ENCODE results near the gene MOGAT3. TPM values are rescaled to one million over a fixed set of nuclear protein-coding genes. Genes with fewer than 3 reads are reported as not detected.
A peak's percentile ranks its signal among the peaks of the same experiment; 100 is the strongest.

The MOGAT3 gene
- total and polyA plus RNA-seq, 4 donors: not detected

DNA sequence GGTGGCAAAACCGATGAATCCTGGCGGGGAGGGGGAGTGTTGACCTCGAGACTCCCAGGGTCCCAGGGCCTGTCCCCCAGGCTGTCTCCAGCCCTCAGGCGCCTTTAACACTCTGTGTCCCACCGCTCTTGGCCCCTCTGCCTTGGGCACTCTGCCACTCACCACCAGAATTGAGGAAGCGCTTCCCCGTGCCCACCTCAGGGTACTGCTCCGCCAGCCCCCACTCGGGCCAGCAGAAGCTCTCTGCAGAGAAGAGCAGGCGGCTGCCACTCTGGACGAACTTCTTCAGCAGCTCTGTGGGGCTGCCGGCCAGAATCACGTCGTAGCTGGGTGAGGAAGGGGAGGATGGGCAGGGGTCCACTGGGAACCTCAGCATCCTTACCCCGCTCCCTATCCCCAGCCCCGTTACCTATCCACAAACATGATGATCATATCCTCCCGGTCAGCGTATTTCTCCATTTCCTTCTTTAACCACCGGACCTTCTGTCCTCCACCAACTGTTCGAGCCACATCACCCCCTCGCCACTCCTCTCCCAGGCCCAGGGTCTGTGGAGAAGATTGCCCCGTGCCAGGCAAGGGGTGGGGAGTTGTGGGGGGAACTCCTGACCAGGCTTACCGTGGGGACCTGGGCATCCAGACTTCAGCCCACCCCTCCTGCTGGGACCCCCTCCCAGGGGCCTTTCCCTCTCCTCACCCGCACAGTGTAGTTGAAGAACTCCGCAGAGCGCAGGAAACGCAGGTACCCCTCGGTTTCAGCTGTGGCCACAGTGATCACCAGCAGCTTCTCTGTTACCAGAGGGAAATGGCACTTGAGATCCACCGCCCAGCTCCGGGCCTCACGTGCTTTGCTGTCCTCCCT, 15.4 kb upstream of the MOGAT3 start:
- Histone ChIP-seq H3K27ac (ENCODE audit: low read depth in 1 of 2, low read length in 1 of 2) (peak overlapping the region in 1 of 2 donors; percentile 26), H3K4me1 (ENCODE audit: control insufficient read depth in 5 of 5, insufficient read depth in 5 of 5, low read length in 5 of 5) (peaks cover 0 to 18% (median 7%) of the 10 kb centered on the region in 5 donors)

DNA sequence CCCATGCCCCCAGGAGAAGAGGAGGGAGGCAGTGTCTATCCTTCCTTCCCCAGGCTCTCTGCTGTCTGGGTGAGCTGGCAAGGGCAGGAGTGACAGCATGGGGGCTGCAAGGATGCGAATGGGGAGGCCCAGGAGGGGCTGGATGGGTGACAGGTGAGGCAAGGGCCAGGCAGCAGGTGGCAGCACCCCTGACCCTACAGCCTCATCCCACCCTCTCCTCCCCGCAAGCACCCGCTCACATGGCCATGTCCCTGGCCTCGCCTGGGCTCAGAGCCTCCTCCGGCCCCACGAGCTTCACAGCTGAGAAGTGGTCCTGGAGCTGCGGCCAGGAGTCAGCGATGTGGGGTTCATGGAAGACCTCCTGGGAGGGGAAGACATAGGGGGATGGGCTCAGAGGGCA, 11.2 kb upstream of the MOGAT3 start:
- no peak overlapping the region for H3K4me3 ChIP-seq
- H3K9ac ChIP-seq (ENCODE audit: insufficient read depth in 1 of 2, low read length in 2 of 2): no peak overlapping the region
- H3K27ac ChIP-seq (ENCODE audit: low read depth in 1 of 2, low read length in 1 of 2): no peak overlapping the region
- H3K27me3 ChIP-seq (ENCODE audit: control insufficient read depth in 3 of 3, insufficient read depth in 3 of 3, low read length in 2 of 3): no peaks in the 10 kb centered on the region
- ATAC-seq (ENCODE audit: insufficient read depth, low FRiP score): no peak
- H3K9me3 ChIP-seq (ENCODE audit: control insufficient read depth in 4 of 4, insufficient read depth in 3 of 4, low read length in 3 of 4): no peaks in the 10 kb centered on the region
- H3K36me3 ChIP-seq (ENCODE audit: control insufficient read depth in 4 of 4, insufficient read depth in 4 of 4, low read length in 4 of 4): peaks cover 11 to 58% (median 13%) of the 10 kb centered on the region in 4 donors
- H3K4me1 ChIP-seq (ENCODE audit: control insufficient read depth in 5 of 5, insufficient read depth in 5 of 5, low read length in 5 of 5): peaks cover 0 to 10% (median 7%) of the 10 kb centered on the region in 5 donors
- no peak for DNase-seq
- WGBS, 2 donors: 95 to 97% methylated on average over 8 of the region's 8 CpGs
- TF ChIP-seq, protein P1, sequence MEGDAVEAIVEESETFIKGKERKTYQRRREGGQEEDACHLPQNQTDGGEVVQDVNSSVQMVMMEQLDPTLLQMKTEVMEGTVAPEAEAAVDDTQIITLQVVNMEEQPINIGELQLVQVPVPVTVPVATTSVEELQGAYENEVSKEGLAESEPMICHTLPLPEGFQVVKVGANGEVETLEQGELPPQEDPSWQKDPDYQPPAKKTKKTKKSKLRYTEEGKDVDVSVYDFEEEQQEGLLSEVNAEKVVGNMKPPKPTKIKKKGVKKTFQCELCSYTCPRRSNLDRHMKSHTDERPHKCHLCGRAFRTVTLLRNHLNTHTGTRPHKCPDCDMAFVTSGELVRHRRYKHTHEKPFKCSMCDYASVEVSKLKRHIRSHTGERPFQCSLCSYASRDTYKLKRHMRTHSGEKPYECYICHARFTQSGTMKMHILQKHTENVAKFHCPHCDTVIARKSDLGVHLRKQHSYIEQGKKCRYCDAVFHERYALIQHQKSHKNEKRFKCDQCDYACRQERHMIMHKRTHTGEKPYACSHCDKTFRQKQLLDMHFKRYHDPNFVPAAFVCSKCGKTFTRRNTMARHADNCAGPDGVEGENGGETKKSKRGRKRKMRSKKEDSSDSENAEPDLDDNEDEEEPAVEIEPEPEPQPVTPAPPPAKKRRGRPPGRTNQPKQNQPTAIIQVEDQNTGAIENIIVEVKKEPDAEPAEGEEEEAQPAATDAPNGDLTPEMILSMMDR (IDR thresholded peaks at IDR 0.05; ENCODE audit: control extremely low read depth, extremely low read depth): no peak

More for the DNA sequence above, 15.4 kb upstream of the MOGAT3 start:
- H3K4me3 ChIP-seq: peak overlapping the region; percentile 78
- H3K36me3 ChIP-seq (ENCODE audit: control insufficient read depth in 4 of 4, insufficient read depth in 4 of 4, low read length in 4 of 4): peaks cover 0 to 27% (median 8%) of the 10 kb centered on the region in 4 donors
- TF ChIP-seq, protein P1 (IDR thresholded peaks at IDR 0.05; ENCODE audit: control extremely low read depth, extremely low read depth): no peak
- H3K27me3 ChIP-seq (ENCODE audit: control insufficient read depth in 3 of 3, insufficient read depth in 3 of 3, low read length in 2 of 3): no peaks in the 10 kb centered on the region
- ATAC-seq (ENCODE audit: insufficient read depth, low FRiP score) (no peak), DNase-seq (peak in 1 of 3 donors; percentile 31)
- 51 to 61% methylated on average over 31 of the region's 31 CpGs for WGBS, 2 donors
- H3K9me3 ChIP-seq (ENCODE audit: control insufficient read depth in 4 of 4, insufficient read depth in 3 of 4, low read length in 3 of 4): no peaks in the 10 kb centered on the region
- H3K9ac ChIP-seq (ENCODE audit: insufficient read depth in 1 of 2, low read length in 2 of 2): no peak overlapping the region

DNA sequence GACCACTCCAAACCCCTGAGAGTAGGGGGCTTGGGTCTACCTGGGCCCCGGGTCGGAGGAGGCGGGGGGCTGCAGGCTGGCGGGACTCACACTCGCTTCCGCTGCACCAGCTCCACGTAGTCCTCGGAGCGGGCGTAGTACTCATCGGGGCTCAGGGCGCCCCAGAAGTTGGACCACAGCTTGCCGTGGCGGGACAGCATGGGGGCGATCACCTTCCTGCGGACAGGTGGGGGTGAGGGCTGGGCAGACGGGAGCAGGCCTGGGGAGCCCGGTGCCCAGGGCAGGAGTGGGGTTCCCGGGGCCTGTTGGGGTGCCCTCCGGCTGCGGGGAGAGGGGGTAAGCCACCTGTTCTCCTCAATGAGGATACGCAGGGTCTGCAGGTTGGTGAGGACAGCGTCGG, 10.7 kb upstream of the MOGAT3 start:
- Histone ChIP-seq H3K9ac (ENCODE audit: insufficient read depth in 1 of 2, low read length in 2 of 2) (no peak overlapping the region), H3K9me3 (ENCODE audit: control insufficient read depth in 4 of 4, insufficient read depth in 3 of 4, low read length in 3 of 4) (no peaks in the 10 kb centered on the region), H3K4me1 (ENCODE audit: control insufficient read depth in 5 of 5, insufficient read depth in 5 of 5, low read length in 5 of 5) (peaks cover 0 to 7% (median 5%) of the 10 kb centered on the region in 5 donors), H3K4me3 (no peak overlapping the region), H3K36me3 (ENCODE audit: control insufficient read depth in 4 of 4, insufficient read depth in 4 of 4, low read length in 4 of 4) (peaks cover 11 to 61% (median 14%) of the 10 kb centered on the region in 4 donors), H3K27ac (ENCODE audit: low read depth in 1 of 2, low read length in 1 of 2) (no peak overlapping the region), H3K27me3 (ENCODE audit: control insufficient read depth in 3 of 3, insufficient read depth in 3 of 3, low read length in 2 of 3) (no peaks in the 10 kb centered on the region)
- ATAC-seq (ENCODE audit: insufficient read depth, low FRiP score): no peak
- 97% methylated on average over 24 of the region's 24 CpGs for WGBS, 2 donors
- DNase-seq: no peak
- TF ChIP-seq, protein P1 (IDR thresholded peaks at IDR 0.05; ENCODE audit: control extremely low read depth, extremely low read depth): no peak

Data from lung (tissue), 12 donors.